ENCODE measurements around the gene DYNC1H1.

Gene DYNC1H1

GRCh38 chr14:101964297-101965180 is at the start of gene DYNC1H1:
TSS of gene DYNC1H1 (plus strand) at chr14:101964573. CDS start at chr14:101964692, 119 bp downstream.
- peak; percentile 71 to 87 (median 77) for DNase-seq (ENCODE audit: low read depth in 3 of 3)

- no peak for DNase-seq (ENCODE audit: low read depth in 3 of 3)
These were observed 48.2 kb upstream of the DYNC1H1 start for GRCh38 chr14:101915871-101916815.

- DNase-seq (ENCODE audit: low read depth in 3 of 3): no peak
These were observed 47.5 kb upstream of the DYNC1H1 start for GRCh38 chr14:101916816-101917412.

DNA sequence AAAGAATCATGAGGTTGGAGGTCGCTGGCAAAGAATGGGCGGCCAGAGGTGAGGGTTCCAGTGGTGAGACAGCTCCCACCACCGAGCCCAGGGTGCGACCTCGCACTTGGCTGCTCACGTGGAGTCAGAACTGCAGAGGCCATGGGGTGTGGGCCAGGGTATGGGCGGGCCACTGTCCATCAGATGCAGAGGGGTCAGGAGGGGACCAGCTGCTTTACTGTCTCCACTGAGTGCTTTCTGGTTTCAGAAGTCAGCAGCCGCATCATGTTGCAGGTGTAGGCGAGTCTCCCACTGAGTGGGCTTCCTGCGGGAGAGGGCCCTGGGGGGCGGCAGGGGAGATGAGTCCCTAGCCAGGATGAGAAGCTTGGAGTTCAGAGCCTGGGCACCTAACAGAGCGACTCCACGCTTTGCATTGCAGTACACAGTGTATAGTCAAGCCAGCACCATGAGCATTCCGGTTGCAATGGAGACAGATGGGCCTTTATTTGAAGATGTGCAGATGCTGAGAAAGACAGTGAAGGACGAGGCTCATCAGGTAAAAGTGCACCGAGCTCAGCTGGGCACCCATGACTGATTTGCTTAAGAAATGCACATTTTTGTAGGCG is 46.9 kb upstream of the DYNC1H1 start:
- DNase-seq (ENCODE audit: low read depth in 3 of 3): no peak

DNA sequence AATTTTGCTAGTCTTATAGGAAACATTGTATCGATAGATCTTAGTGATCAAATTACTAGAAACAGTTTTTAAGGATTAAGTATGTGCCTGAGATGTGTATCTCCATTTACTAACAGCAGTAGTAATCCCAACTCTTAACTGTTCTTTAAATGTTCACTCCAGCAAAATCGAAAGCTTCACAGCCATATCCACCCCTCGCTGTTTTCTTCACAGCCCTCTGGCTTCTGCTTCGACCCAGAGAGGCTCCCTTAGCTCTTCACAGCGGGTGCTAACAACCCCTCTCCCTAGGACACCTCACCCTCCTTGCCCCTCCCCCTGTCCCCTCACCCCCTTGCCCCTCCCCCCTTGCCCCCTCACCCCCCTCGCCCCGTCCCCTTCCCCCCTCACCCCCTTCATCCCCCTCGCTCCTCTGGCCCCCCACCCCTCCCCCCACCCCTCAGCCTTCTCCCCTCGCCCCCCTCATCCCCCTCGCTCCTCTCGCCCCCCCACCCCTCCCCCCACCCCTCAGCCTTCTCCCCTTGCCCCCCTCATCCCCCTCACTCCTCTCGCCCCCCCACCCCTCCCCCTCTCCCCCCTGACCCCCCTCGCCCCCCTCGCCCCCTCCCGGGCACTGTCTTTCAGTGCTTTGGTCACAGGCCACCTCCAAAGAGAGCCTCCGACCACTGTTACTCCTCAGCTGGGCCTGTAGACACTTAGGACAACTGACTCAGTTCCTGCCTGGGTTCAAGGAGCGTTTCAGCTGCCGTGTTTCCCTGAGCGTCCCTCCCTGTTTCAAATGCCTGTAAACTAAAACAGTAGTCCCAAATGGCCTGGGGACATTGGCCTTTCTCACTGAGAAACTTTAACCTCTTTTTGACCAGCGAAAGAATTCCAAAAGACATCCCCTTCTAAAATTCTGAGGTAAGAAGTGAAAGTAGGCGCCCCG is 46.0 kb upstream of the DYNC1H1 start:
- DNase-seq (ENCODE audit: low read depth in 3 of 3): no peak

GRCh38 chr14:101920271-101920670 is 44.1 kb upstream of the DYNC1H1 start:
- DNase-seq (ENCODE audit: low read depth in 3 of 3): no peak

DNA sequence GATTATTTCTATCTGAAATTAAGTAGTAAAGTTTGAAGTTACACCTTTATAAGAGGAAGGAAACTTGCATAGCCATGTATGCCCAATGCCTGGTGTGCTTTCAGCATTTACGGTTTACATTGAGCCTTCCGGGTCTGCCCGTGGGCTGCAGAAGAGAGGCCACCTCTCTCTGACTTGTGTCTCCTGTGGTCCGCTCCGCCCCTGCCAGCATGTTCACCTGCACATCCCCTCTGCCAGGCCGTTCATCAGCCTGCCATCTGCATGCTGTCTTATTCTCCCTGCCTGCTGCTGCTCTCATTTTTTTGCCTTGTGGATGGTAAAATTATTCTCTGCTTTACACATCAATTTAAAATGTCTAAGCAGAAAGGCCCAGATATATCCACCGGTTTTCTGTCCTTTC is 41.5 kb upstream of the DYNC1H1 start:
- DNase-seq (ENCODE audit: low read depth in 3 of 3): no peak

DNA sequence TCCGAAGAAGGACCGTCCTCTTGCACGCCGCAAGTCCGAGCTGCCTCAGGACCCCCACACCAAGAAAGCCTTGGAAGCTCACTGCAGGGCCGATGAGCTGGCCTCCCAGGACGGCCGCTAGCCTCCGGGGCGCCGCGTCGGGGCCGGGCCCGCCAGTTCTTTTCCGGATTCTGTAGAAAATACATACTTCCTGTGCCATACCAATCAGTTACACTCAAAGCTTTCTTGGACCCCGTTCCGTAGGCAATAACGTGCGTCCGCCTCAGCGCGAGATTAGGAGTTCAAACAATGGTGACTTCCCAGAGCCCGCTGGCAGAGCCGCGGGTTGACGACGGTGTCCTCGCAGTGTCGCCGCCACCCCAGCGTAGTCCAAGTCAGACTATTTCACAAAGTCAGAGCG is 39.2 kb upstream of the DYNC1H1 start:
- DNase-seq (ENCODE audit: low read depth in 3 of 3): no peak

DNA sequence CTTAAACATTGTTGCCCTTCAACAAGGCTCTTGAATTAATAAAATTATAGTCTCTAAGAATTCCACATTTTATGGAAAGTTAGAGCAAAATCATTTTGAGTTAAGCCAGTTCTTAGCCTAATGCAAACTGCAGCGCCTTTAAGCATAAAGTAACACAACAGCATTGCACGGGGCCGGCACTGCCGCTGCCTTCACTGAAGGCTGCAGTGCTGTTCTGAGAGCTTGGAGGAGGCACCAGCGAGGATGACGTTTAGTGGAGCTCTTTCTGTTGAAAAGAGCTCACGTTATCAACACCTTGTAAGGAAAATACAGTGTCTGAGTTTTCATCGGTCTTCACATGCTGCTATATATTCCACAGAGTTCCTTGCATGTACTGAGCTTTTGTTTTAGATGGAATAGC is 38.3 kb upstream of the DYNC1H1 start:
- no peak for DNase-seq (ENCODE audit: low read depth in 3 of 3)

- DNase-seq (ENCODE audit: low read depth in 3 of 3): no peak
These were observed 37.8 kb upstream of the DYNC1H1 start for GRCh38 chr14:101926620-101927019.

GRCh38 chr14:101927859-101928258 is 36.5 kb upstream of the DYNC1H1 start:
- peak in 1 of 3 donors; percentile 11 for DNase-seq (ENCODE audit: low read depth in 3 of 3)

DNA sequence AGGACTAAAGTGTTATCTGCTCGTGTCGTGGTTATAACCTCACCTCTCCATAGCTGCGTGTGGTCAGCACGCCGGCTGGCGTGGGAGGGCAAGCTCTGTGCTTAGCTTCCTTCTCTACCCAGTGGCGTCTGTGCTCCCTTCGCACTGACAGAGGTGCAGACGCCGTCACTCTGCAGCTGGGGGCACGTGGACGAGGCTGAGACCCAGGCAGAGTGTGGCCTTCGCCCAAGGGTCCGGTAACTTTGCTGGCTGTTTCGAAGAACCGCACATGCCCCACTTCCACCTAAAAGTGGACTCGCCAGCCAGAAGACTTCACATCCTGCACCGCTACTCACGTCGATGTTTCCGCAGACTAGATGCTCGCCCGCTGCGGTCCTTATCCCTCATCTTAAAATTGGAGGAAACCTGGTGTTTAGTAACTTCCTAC is 35.9 kb upstream of the DYNC1H1 start:
- DNase-seq (ENCODE audit: low read depth in 3 of 3): no peak

GRCh38 chr14:101929096-101929495 is 35.3 kb upstream of the DYNC1H1 start:
- no peak for DNase-seq (ENCODE audit: low read depth in 3 of 3)

DNA sequence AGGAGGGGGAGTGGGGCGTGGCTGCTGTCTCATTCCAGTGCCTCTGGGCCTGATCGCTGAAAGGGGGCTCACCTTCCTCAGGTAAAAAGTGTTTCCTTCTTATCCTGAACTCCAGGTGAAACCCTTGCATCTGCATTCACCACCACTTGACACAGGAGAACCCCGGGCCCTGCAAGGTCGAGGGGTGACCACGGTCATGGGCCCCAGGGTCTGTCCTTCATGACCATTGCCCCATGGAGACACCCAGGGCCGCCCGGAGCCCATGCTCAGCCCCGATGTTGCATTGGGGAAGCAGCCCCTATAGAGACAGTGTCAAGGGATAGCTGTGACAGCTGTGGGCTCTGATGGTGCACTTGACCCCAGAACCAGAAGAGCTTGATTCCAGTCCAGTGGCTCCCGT is 34.4 kb upstream of the DYNC1H1 start:
- no peak for DNase-seq (ENCODE audit: low read depth in 3 of 3)

GRCh38 chr14:101932673-101933072 is 31.7 kb upstream of the DYNC1H1 start:
- DNase-seq (ENCODE audit: low read depth in 3 of 3): no peak

- no peak for DNase-seq (ENCODE audit: low read depth in 3 of 3)
These were observed 31.2 kb upstream of the DYNC1H1 start for GRCh38 chr14:101933209-101933608.

GRCh38 chr14:101934601-101935150 is 29.7 kb upstream of the DYNC1H1 start:
- no peak for DNase-seq (ENCODE audit: low read depth in 3 of 3)

- DNase-seq (ENCODE audit: low read depth in 3 of 3): no peak
These were observed 26.2 kb upstream of the DYNC1H1 start for GRCh38 chr14:101937926-101938767.

- no peak for DNase-seq (ENCODE audit: low read depth in 3 of 3)
These were observed 24.7 kb upstream of the DYNC1H1 start for GRCh38 chr14:101939646-101940170.

All from stimulated activated CD4-positive, alpha-beta T cell treated with anti-CD3 and anti-CD28 coated beads, TNF-alpha, amount 100 ng/mL, for 48 hours (primary cell).